ENCODE data around the gene MIB1. TPM values are rescaled to one million over a fixed set of nuclear protein-coding genes. Genes with fewer than 3 reads are reported as not detected.

Gene MIB1
- total RNA-seq, 4 donors from 2014 or later = 24.9 to 31.7 (median 28.6) TPM

- no peak for TF ChIP-seq CTCF (IDR thresholded peaks at IDR 0.05)
- no peak for ATAC-seq (ENCODE audit: low FRiP score)
- DNase-seq (ENCODE audit: low spot score) = no peak
Measured at GRCh38 chr18:21760321-21760720, 19.7 kb downstream of the MIB1 start.

- TF ChIP-seq CTCF (IDR thresholded peaks at IDR 0.05) = no peak
- DNase-seq (ENCODE audit: low spot score) = no peak
- no peak for ATAC-seq (ENCODE audit: low FRiP score)
Measured at GRCh38 chr18:21761471-21762115, 21.0 kb downstream of the MIB1 start.

GRCh38 chr18:21762181-21762772 is 21.7 kb downstream of the MIB1 start:
- ATAC-seq (ENCODE audit: low FRiP score) = no peak
- no peak for DNase-seq (ENCODE audit: low spot score)

GRCh38 chr18:21763846-21764646 is 23.5 kb downstream of the MIB1 start:
- no peak for TF ChIP-seq CTCF (IDR thresholded peaks at IDR 0.05)
- ATAC-seq (ENCODE audit: low FRiP score) (no peak), DNase-seq (ENCODE audit: low spot score) (no peak)

More at GRCh38 chr18:21762181-21762772, 21.7 kb downstream of the MIB1 start:
- no peak for TF ChIP-seq CTCF (IDR thresholded peaks at IDR 0.05)

- DNase-seq (ENCODE audit: low spot score) = no peak
- ATAC-seq (ENCODE audit: low FRiP score) = no peak
- TF ChIP-seq CTCF (IDR thresholded peaks at IDR 0.05) = no peak
Measured at GRCh38 chr18:21769206-21769605, 28.6 kb downstream of the MIB1 start.

- TF ChIP-seq CTCF (IDR thresholded peaks at IDR 0.05) = no peak
- DNase-seq (ENCODE audit: low spot score) (no peak), ATAC-seq (ENCODE audit: low FRiP score) (no peak)
Measured at GRCh38 chr18:21774722-21775121, 34.1 kb downstream of the MIB1 start.

Data from omental fat pad (tissue), 4 donors.